ENCODE data around the gene CEP170B.

DNA sequence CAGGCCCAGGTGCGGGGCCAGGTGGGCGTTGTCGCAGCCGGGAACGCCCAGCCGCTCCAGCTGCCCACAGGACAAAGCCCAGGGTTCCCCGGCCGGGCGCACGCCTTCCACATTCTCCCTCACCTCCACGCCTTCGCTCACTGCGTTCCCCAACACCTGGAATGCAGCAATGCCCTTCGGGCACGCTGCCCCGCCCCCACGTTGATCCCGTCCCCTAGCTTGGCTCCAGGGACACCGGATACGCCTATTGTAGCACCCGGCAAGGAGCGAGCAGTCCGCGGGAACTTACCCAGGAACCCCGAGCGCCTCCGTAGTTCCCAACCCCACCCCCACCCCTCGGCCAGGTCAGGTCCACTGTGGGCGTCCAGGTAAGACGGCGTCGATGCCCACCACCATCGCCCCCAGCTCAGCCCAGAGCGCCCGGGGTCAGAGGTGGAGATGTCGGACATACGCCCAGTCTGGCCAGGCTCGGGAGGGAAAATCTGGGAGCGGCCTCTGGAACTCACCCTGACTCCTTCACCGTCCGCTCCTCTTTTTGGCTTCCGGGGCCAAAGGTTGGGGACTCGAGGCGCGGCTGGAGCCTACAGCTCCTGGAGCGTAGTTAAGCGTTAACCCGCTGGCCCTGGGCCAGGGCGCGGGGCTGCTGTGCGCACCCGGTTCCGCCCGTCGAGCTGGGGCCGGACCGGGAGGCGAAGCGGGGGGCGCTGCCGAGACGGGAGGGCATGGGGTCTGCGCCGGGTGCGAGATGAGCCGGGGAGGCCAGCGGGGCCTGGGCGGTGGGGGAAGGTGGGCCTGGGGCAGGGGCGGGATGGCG lies 594 bp upstream of the CEP170B start:
- TF ChIP-seq TBP (CRISPR knock-in tag; IDR thresholded peaks at IDR 0.05) (no peak), HCFC1 (IDR thresholded peaks at IDR 0.05; ENCODE audit: low read depth, low read length) (no peak), ASH2L (IDR thresholded peaks at IDR 0.05; ENCODE audit: insufficient read length, low read depth, low read length) (peak; percentile 59), NR1H2 (CRISPR knock-in tag; IDR thresholded peaks at IDR 0.05; ENCODE audit: borderline replicate concordance, low read depth) (no peak), ZNF672 (CRISPR knock-in tag; IDR thresholded peaks at IDR 0.05) (no peak), GTF2F1 (IDR thresholded peaks at IDR 0.05; ENCODE audit: low read length) (no peak), DNMT1 (CRISPR knock-in tag; IDR thresholded peaks at IDR 0.05) (no peak), ATF1 (CRISPR knock-in tag; IDR thresholded peaks at IDR 0.05) (no peak), ISX (CRISPR knock-in tag; conservative IDR thresholded peaks at IDR 0.05) (no peak)
